Lung (tissue), 12 donors: Measurements from ENCODE around the gene NPHP4. TPM values are rescaled to one million over a fixed set of nuclear protein-coding genes. Genes with fewer than 3 reads are reported as not detected.
"Not testable (repeated sequence)": the region's sequence is repeated elsewhere in the genome, so short reads cannot be mapped to it uniquely, and the experiment has no call there.

Experiments used
- ATAC-seq: fragments of 200-7000 bp; cut with Tn5 transposase; one replicate; pipeline ENCODE4 v1.9.1; 2020; ENCODE audit warnings: moderate number of reproducible peaks; ENCODE audit not compliant: insufficient read depth, low FRiP score
- DNase-seq, 3 donors: peaks; one replicate each; pipeline ENCODE4 v3.0.0-alpha.2; 2013 to 2017
- H3K27ac ChIP-seq, 2 donors: one replicate each; pipeline ENCODE4 v1.5.1; 2013; ENCODE audit warnings: mild to moderate bottlenecking in 2 of 2, moderate library complexity in 2 of 2, control low read depth in 1 of 2, inconsistent platforms in 1 of 2, low read depth in 1 of 2, low read length in 1 of 2
- H3K27me3 ChIP-seq, 3 donors: one replicate each; pipeline ENCODE4 v1.5.1; 2013; ENCODE audit warnings: low read length in 2 of 3; ENCODE audit not compliant: control insufficient read depth in 3 of 3, insufficient read depth in 3 of 3
- H3K36me3 ChIP-seq, 4 donors: one replicate each; pipeline ENCODE4 v1.5.1; 2013; ENCODE audit warnings: low read length in 4 of 4, mild to moderate bottlenecking in 1 of 4, moderate library complexity in 1 of 4; ENCODE audit not compliant: control insufficient read depth in 4 of 4, insufficient read depth in 4 of 4
- H3K4me1 ChIP-seq, 5 donors: one replicate each; pipeline ENCODE4 v1.5.1; 2013; ENCODE audit warnings: low read length in 5 of 5, mild to moderate bottlenecking in 2 of 5, moderate library complexity in 1 of 5; ENCODE audit not compliant: control insufficient read depth in 5 of 5, insufficient read depth in 5 of 5
- H3K4me3 ChIP-seq: one replicate; pipeline ENCODE4 v1.5.1; 2013; ENCODE audit warnings: mild to moderate bottlenecking, control low read depth, moderate library complexity
- H3K9ac ChIP-seq, 2 donors: one replicate each; pipeline ENCODE4 v1.5.1; 2013; ENCODE audit warnings: low read length in 2 of 2, control low read depth in 1 of 2; ENCODE audit not compliant: insufficient read depth in 1 of 2
- H3K9me3 ChIP-seq, 4 donors: one replicate each; pipeline ENCODE4 v1.5.1; 2013; ENCODE audit warnings: low read length in 3 of 4, mild to moderate bottlenecking in 1 of 4, moderate library complexity in 1 of 4; ENCODE audit not compliant: control insufficient read depth in 4 of 4, insufficient read depth in 3 of 4
- CTCF ChIP-seq: IDR thresholded peaks from 2 replicates; pipeline ENCODE4 v1.5.1; 2012; ENCODE audit warnings: mild to moderate bottlenecking; ENCODE audit errors: control extremely low read depth, extremely low read depth
- WGBS, 2 donors: extraction: QIAGEN DNeasy Blood & Tissue Kit; methylation state at CpG; one replicate each; pipeline ENCODE4 v1.1.7; 2013; 5-methylcytosine and 5-hydroxymethylcytosine counted together
- polyA plus RNA-seq, 2 donors: library from polyadenylated mRNA; stranded (reverse); fragments of 200-250 nt; gene quantifications; one replicate each; pipeline ENCODE4 v1.2.1, GENCODE V29; 2013
- total RNA-seq, 2 donors: library from RNA; depleted of rRNA in 1 of 2; stranded (reverse); fragments of >200 nt in 1 of 2; gene quantifications; one replicate each; pipeline ENCODE4 v1.2.1, GENCODE V29; 2014 to 2021
- donor health status: control.
- donor health status: control.
- donor health status: Bipolar disorder and iron deficiency.
- donor health status: healthy.
- donor health status: DM: yes; HTN: yes; CAD: no.

Gene NPHP4
- total and polyA plus RNA-seq, 4 donors: 6.0 to 23.3 (median 11.1) TPM

- ATAC-seq: no peak
- Histone ChIP-seq H3K9ac (no peak overlapping the region), H3K9me3 (no peaks in the 10 kb centered on the region), H3K4me3 (no peak overlapping the region), H3K27ac (no peak overlapping the region), H3K36me3 (peaks cover 2 to 11% (median 7%) of the 10 kb centered on the region in 4 donors), H3K27me3 (no peaks in the 10 kb centered on the region), H3K4me1 (no peaks in the 10 kb centered on the region)
- no peak for DNase-seq
- WGBS, 2 donors: 95 to 97% methylated on average over 18 of the region's 18 CpGs
- TF ChIP-seq CTCF: no peak
Observed at GRCh38 chr1:5926686-5927435, 65.4 kb downstream of the NPHP4 start.

GRCh38 chr1:5922700-5923330 lies 69.4 kb downstream of the NPHP4 start:
- not testable (repeated sequence) for H3K4me3 ChIP-seq, H3K27ac ChIP-seq, ATAC-seq, DNase-seq, H3K27me3 ChIP-seq, H3K4me1 ChIP-seq, H3K9ac ChIP-seq, H3K9me3 ChIP-seq
- H3K36me3 ChIP-seq: peaks cover 0 to 11% (median 5%) of the 10 kb centered on the region in 4 donors
- WGBS, 2 donors: 91 to 95% methylated on average over 20 to 21 of the region's 21 CpGs

GRCh38 chr1:5921671-5922070 lies 70.6 kb downstream of the NPHP4 start:
- H3K9ac ChIP-seq: no peak overlapping the region
- H3K27me3 ChIP-seq: no peaks in the 10 kb centered on the region
- TF ChIP-seq CTCF: no peak
- 96 to 99% methylated on average over 4 of the region's 4 CpGs for WGBS, 2 donors
- no peaks in the 10 kb centered on the region for H3K4me1 ChIP-seq
- ATAC-seq: no peak
- peaks cover 0 to 4% (median 2%) of the 10 kb centered on the region in 4 donors for H3K36me3 ChIP-seq
- H3K4me3 ChIP-seq: no peak overlapping the region
- H3K9me3 ChIP-seq: no peaks in the 10 kb centered on the region
- no peak for DNase-seq
- H3K27ac ChIP-seq: no peak overlapping the region

- H3K4me1 ChIP-seq: no peaks in the 10 kb centered on the region
- no peak for DNase-seq
- H3K36me3 ChIP-seq: peaks cover 0 to 4% (median 1%) of the 10 kb centered on the region in 4 donors
- no peak for TF ChIP-seq CTCF
- H3K27me3 ChIP-seq: no peaks in the 10 kb centered on the region
- no peak for ATAC-seq
- H3K9ac ChIP-seq: no peak overlapping the region
- H3K4me3 ChIP-seq: no peak overlapping the region
- H3K9me3 ChIP-seq: no peaks in the 10 kb centered on the region
- H3K27ac ChIP-seq: no peak overlapping the region
- 73 to 80% methylated on average over 7 of the region's 7 CpGs for WGBS, 2 donors
Observed at GRCh38 chr1:5921129-5921528, 71.1 kb downstream of the NPHP4 start.
